B cell (primary cell): ENCODE measurements around the gene POLE. TPM values are rescaled to one million over a fixed set of nuclear protein-coding genes. Genes with fewer than 3 reads are reported as not detected.

Experiments used
- ATAC-seq: fragments of 200-7000 bp; cut with Tn5 transposase; one replicate; pipeline ENCODE4 v1.10.0; 2021; ENCODE audit warnings: low read depth, mild to moderate bottlenecking, moderate number of reproducible peaks, moderate library complexity
- CTCF ChIA-PET: fragments of 350-600 bp; sonication (Branson Sonifier 250); formaldehyde crosslinking; loops from one replicate; lab custom pipeline; 2021; ENCODE audit warnings: antibody characterized with exemption, inconsistent platforms; lab: Charles Lee
- POLR2A ChIA-PET: fragments of 350-600 bp; sonication (Branson Sonifier 250); formaldehyde crosslinking; loops from one replicate; lab custom pipeline; 2021; ENCODE audit warnings: antibody characterized with exemption; lab: Charles Lee
- DNase-seq: peaks from one replicate; pipeline ENCODE4 v3.0.0; 2013
- H2AFZ ChIP-seq: 2 replicates; pipeline ENCODE4 v1.6.1; 2012; ENCODE audit warnings: mild to moderate bottlenecking, low read depth, low read length; ENCODE audit not compliant: insufficient read depth, poor library complexity, severe bottlenecking
- H3K27ac ChIP-seq, 2 donors: 1 replicate in 1 of 2; 2 replicates in 1 of 2; pipeline ENCODE4 v1.5.1; 2012 to 2013; ENCODE audit warnings: low read length in 2 of 2, mild to moderate bottlenecking in 2 of 2, moderate library complexity in 1 of 2
- H3K27me3 ChIP-seq, 4 experiments: fragments of 200-600 bp in 1 of 4; sonication (generic) in 1 of 4; replicated peaks in 1 of 4; 1 replicate in 2 of 4; 2 replicates in 2 of 4; pipeline versions ENCODE4 v1.6.1 to v1.7.0; 2013 to 2016; ENCODE audit warnings: low read length in 3 of 4, mild to moderate bottlenecking in 2 of 4, mixed read lengths in 1 of 4, moderate library complexity in 1 of 4; ENCODE audit not compliant: insufficient read depth in 4 of 4, control insufficient read depth in 3 of 4; ENCODE audit errors: control extremely low read depth in 1 of 4
- H3K36me3 ChIP-seq, 2 experiments: replicated peaks in 1 of 2; 1 replicate in 1 of 2; 2 replicates in 1 of 2; pipeline versions ENCODE4 v1.6.1 to v1.7.1; 2013; ENCODE audit warnings: low read length in 1 of 2; ENCODE audit not compliant: insufficient read depth in 2 of 2, control insufficient read depth in 1 of 2; ENCODE audit errors: control extremely low read depth in 1 of 2, extremely low read depth in 1 of 2
- H3K4me1 ChIP-seq, 2 donors: fragments of 200-600 bp in 1 of 2; sonication (generic) in 1 of 2; 1 replicate in 1 of 2; 2 replicates in 1 of 2; pipeline versions ENCODE4 v1.5.1 to v1.6.1; 2013 to 2017; ENCODE audit warnings: low read length in 2 of 2; ENCODE audit not compliant: control insufficient read depth in 2 of 2, insufficient read depth in 2 of 2
- H3K4me2 ChIP-seq: replicated peaks from 2 replicates; pipeline ENCODE3; 2012; ENCODE audit warnings: mild to moderate bottlenecking, low read depth, low read length; ENCODE audit not compliant: poor library complexity, severe bottlenecking
- H3K4me3 ChIP-seq, 5 experiments: fragments of 200-600 bp in 1 of 5; sonication (generic) in 1 of 5; 1 replicate in 3 of 5; 2 replicates in 2 of 5; pipeline versions ENCODE4 v1.5.1 to v1.7.0; 2011 to 2016; ENCODE audit warnings: low read length in 4 of 5, mild to moderate bottlenecking in 4 of 5, low read depth in 2 of 5, control low read depth in 1 of 5, moderate library complexity in 1 of 5; ENCODE audit not compliant: insufficient read depth in 1 of 5; ENCODE audit errors: control extremely low read depth in 1 of 5, extremely low read depth in 1 of 5
- H3K79me2 ChIP-seq: fragments of 200-600 bp; sonication (generic); one replicate; pipeline ENCODE4 v1.6.0; 2016; ENCODE audit warnings: low read length; ENCODE audit not compliant: control insufficient read depth, insufficient read depth
- H3K9ac ChIP-seq: fragments of 200-600 bp; sonication (generic); 2 replicates; pipeline ENCODE4 v1.6.1; 2017; ENCODE audit warnings: mild to moderate bottlenecking, low read length, moderate library complexity
- H3K9me3 ChIP-seq, 3 donors: one replicate each; pipeline versions ENCODE4 v1.6.1 to v1.7.1; 2013; ENCODE audit warnings: low read length in 2 of 3; ENCODE audit not compliant: control insufficient read depth in 2 of 3, insufficient read depth in 1 of 3; ENCODE audit errors: control extremely low read depth in 1 of 3
- H4K20me1 ChIP-seq: 2 replicates; pipeline ENCODE4 v1.6.0; 2012; ENCODE audit warnings: mild to moderate bottlenecking, low read length; ENCODE audit not compliant: insufficient read depth, control insufficient read depth, poor library complexity, severe bottlenecking
- H3K27ac Mint-ChIP-seq: one replicate; pipeline ENCODE4 v1.8.0; 2021; ENCODE audit warnings: mixed read lengths
- H3K27me3 Mint-ChIP-seq: one replicate; pipeline ENCODE4 v1.8.0; 2021; ENCODE audit warnings: mixed read lengths
- H3K4me1 Mint-ChIP-seq: one replicate; pipeline ENCODE4 v1.8.0; 2021; ENCODE audit warnings: mixed read lengths
- H3K4me3 Mint-ChIP-seq: one replicate; pipeline ENCODE4 v1.8.0; 2021; ENCODE audit warnings: mixed read lengths
- H3K9me3 Mint-ChIP-seq: one replicate; pipeline ENCODE4 v1.8.0; 2022; ENCODE audit warnings: mixed read lengths; ENCODE audit not compliant: insufficient read depth
- CTCF ChIP-seq: fragments of 200-600 bp; IDR thresholded peaks from one replicate; pipeline ENCODE4 v1.8.0; 2022; ENCODE audit warnings: antibody characterized with exemption, mild to moderate bottlenecking
- EZH2 ChIP-seq: IDR thresholded peaks from 2 replicates; pipeline ENCODE4 v1.6.1; 2012; ENCODE audit warnings: borderline replicate concordance, low read depth, mild to moderate bottlenecking, moderate library complexity, low read length; ENCODE audit not compliant: insufficient read depth, poor library complexity, severe bottlenecking
- WGBS: methylation state at CpG from one replicate; pipeline ENCODE4 v1.1.5; 2013; ENCODE audit warnings: missing lambda C conversion rate; ENCODE audit not compliant: insufficient coverage; 5-methylcytosine and 5-hydroxymethylcytosine counted together
- intact Hi-C: fragments of 100-400 bp; cut with micrococcal nuclease; formaldehyde crosslinking; loops from one replicate; pipeline ENCODE4 v1.10.0; 2022
- polyA plus RNA-seq: library from polyadenylated mRNA; depleted of rRNA; stranded (reverse); fragments of >200 nt; gene quantifications from 2 replicates; pipeline ENCODE4 v1.2.3, GENCODE V29; 2012
- total RNA-seq, 2 donors: library from RNA; stranded (reverse); fragments of 120-200 nt in 1 of 2; gene quantifications; 1 replicate in 1 of 2; 2 replicates in 1 of 2; pipeline versions ENCODE4 v1.2.3 to v1.2.4, GENCODE V29; 2013 to 2022

Gene POLE
- total and polyA plus RNA-seq, 2 donors (not counting 1 experiment from before 2014, with no cell fraction given): 32.0 to 62.0 TPM

GRCh38 chr12:132660996-132661395, 26.1 kb downstream of the POLE start:
- ATAC-seq: no peak
- peaks cover 14 to 77% of the 10 kb centered on the region in 2 experiments for H3K36me3 ChIP-seq
- no peaks in the 10 kb centered on the region for H4K20me1 ChIP-seq
- intact Hi-C loops: no loop called here
- no peak overlapping the region for H3K9ac ChIP-seq
- no peaks in the 10 kb centered on the region for H3K9me3 Mint-ChIP-seq
- H3K27ac ChIP-seq: no peak overlapping the region
- H3K4me2 ChIP-seq: no peak overlapping the region
- H3K27me3 Mint-ChIP-seq: no peaks in the 10 kb centered on the region
- no peaks in the 10 kb centered on the region for H3K4me1 ChIP-seq
- DNase-seq: no peak
- H3K4me1 Mint-ChIP-seq: no peaks in the 10 kb centered on the region
- H3K9me3 ChIP-seq: no peaks in the 10 kb centered on the region
- POLR2A ChIA-PET: no interaction called here
- WGBS: 74% methylated on average over 11 of the region's 11 CpGs
- no peak overlapping the region for H3K4me3 ChIP-seq
- no peak for TF ChIP-seq CTCF
- no peak for TF ChIP-seq EZH2
- no peak overlapping the region for H3K4me3 Mint-ChIP-seq
- H3K27ac Mint-ChIP-seq: no peak overlapping the region
- CTCF ChIA-PET: no interaction called here
- no peaks in the 10 kb centered on the region for H3K79me2 ChIP-seq
- H3K27me3 ChIP-seq: no peaks in the 10 kb centered on the region
- no peak overlapping the region for H2AFZ ChIP-seq

- Histone ChIP-seq H3K9me3 (no peaks in the 10 kb centered on the region), H3K27ac (no peak overlapping the region), H3K4me3 (no peak overlapping the region), H3K4me1 (no peaks in the 10 kb centered on the region), H3K79me2 (no peaks in the 10 kb centered on the region), H3K27me3 (no peaks in the 10 kb centered on the region), H4K20me1 (no peaks in the 10 kb centered on the region), H3K4me2 (no peak overlapping the region), H3K36me3 (peaks cover 14 to 72% of the 10 kb centered on the region in 2 experiments), H3K9ac (no peak overlapping the region), H2AFZ (no peak overlapping the region)
- Mint-ChIP-seq H3K27ac (no peak overlapping the region), H3K4me3 (no peak overlapping the region), H3K4me1 (no peaks in the 10 kb centered on the region), H3K27me3 (no peaks in the 10 kb centered on the region), H3K9me3 (no peaks in the 10 kb centered on the region)
- CTCF ChIA-PET: no interaction called here
- intact Hi-C loops: no loop called here
- DNase-seq (no peak), ATAC-seq (no peak)
- POLR2A ChIA-PET: no interaction called here
- WGBS: 5% methylated on average over 3 of the region's 5 CpGs
- no peak for TF ChIP-seq CTCF
- TF ChIP-seq EZH2: no peak
Observed at GRCh38 chr12:132660052-132660451, 27.1 kb downstream of the POLE start.
